ENCODE results near the gene PRRT2. TPM values are rescaled to one million over a fixed set of nuclear protein-coding genes. Genes with fewer than 3 reads are reported as not detected.

PRRT2 gene
- total and polyA plus RNA-seq, 2 experiments from 2014 or later, result 13.3 to 16.6 TPM

- peaks cover 1% of the 10 kb centered on the region; the same call in 1 of the 3 replicates for H3K4me1 Mint-ChIP-seq
- H2AFZ ChIP-seq, result peak overlapping the region; percentile 43
- no peak for ATAC-seq
- no peaks in the 10 kb centered on the region for H3K9me3 Mint-ChIP-seq
- no peaks in the 10 kb centered on the region for H3K9me2 ChIP-seq (ENCODE audit: insufficient read depth)
- no peak overlapping the region for H3K27ac Mint-ChIP-seq
- DNase-seq (ENCODE audit: low spot score), result no peak
- no peaks in the 10 kb centered on the region for H3F3A ChIP-seq (replicated peaks; ENCODE audit: low read depth)
- no peak overlapping the region for H3K4me3 Mint-ChIP-seq
- TF ChIP-seq ZNF114 (CRISPR knock-in tag; IDR thresholded peaks at IDR 0.05), result no peak
- no peak for TF ChIP-seq REST (IDR thresholded peaks at IDR 0.05; ENCODE audit: unreplicated experiment)
- TF ChIP-seq EZH2 (IDR thresholded peaks at IDR 0.05; ENCODE audit: low read depth, unreplicated experiment), result no peak
- no peak for TF ChIP-seq POLR2AphosphoS5 (IDR thresholded peaks at IDR 0.05; ENCODE audit: low read depth)
- TF ChIP-seq ZNF331 (CRISPR knock-in tag; IDR thresholded peaks at IDR 0.05; ENCODE audit: low read depth), result no peak
- no peak for TF ChIP-seq CREB1 (CRISPR knock-in tag; IDR thresholded peaks at IDR 0.05; ENCODE audit: low read depth)
- TF ChIP-seq EZH2phosphoT487 (IDR thresholded peaks at IDR 0.05; ENCODE audit: unreplicated experiment), result no peak
- no peak for TF ChIP-seq ZNF462 (CRISPR knock-in tag; IDR thresholded peaks at IDR 0.05)
- no peak for TF ChIP-seq NANOG (IDR thresholded peaks at IDR 0.05; ENCODE audit: borderline replicate concordance)
- TF ChIP-seq ETS1 (IDR thresholded peaks at IDR 0.05), result no peak
- TF ChIP-seq JUNB (IDR thresholded peaks at IDR 0.05; ENCODE audit: unreplicated experiment), result no peak
- no peak for TF ChIP-seq STAT1 (IDR thresholded peaks at IDR 0.05; ENCODE audit: unreplicated experiment)
- H3K36me3 Mint-ChIP-seq (ENCODE audit: low read depth), result no peaks in the 10 kb centered on the region
- H3K4me3 ChIP-seq, result no peak overlapping the region
- H3K27ac ChIP-seq (ENCODE audit: low read depth), result no peak overlapping the region
- H3K79me2 ChIP-seq (replicated peaks; ENCODE audit: insufficient read depth), result no peaks in the 10 kb centered on the region
- no peaks in the 10 kb centered on the region for H3K4me1 ChIP-seq (ENCODE audit: insufficient read depth)
- H4K20me1 ChIP-seq (replicated peaks; ENCODE audit: insufficient read depth), result no peaks in the 10 kb centered on the region
- no peaks in the 10 kb centered on the region for H3K27me3 ChIP-seq (ENCODE audit: insufficient read depth)
- H3K36me3 ChIP-seq (ENCODE audit: insufficient read depth), result no peaks in the 10 kb centered on the region
- H3K27me3 Mint-ChIP-seq (ENCODE audit: insufficient read depth, low read depth, poor library complexity), result peaks cover 5% of the 10 kb centered on the region
- H3K4me2 ChIP-seq, result no peak overlapping the region
Observed at GRCh38 chr16:29767062-29767461, 44.9 kb upstream of the PRRT2 start.

All from GM23338 (cell line).